Motor neuron (in vitro differentiated cells): ENCODE results near the gene TXNL4A. TPM values are rescaled to one million over a fixed set of nuclear protein-coding genes. Genes with fewer than 3 reads are reported as not detected.

Source experiments
- ATAC-seq, 8 experiments: fragments of 200-7000 bp; cut with Tn5 transposase; replicated peaks in 6 of 8; 2 replicates each; pipeline ENCODE4 v1.8.0; 2021; ENCODE audit warnings: mild to moderate bottlenecking in 8 of 8, moderate library complexity in 8 of 8
- H3K27ac ChIP-seq, 2 donors: fragments of 250-450 bp; sonication (Bioruptor Pico); 2 replicates each; pipeline ENCODE4 v1.9.0; 2021; ENCODE audit warnings: antibody characterized with exemption in 2 of 2, mild to moderate bottlenecking in 2 of 2, moderate library complexity in 1 of 2
- H3K4me1 ChIP-seq, 2 donors: fragments of 250-450 bp; sonication (Bioruptor Pico); replicated peaks in 1 of 2; 2 replicates each; pipeline ENCODE4 v1.6.1; 2021; ENCODE audit warnings: antibody characterized with exemption in 2 of 2, mild to moderate bottlenecking in 2 of 2, moderate library complexity in 1 of 2
- H3K4me3 ChIP-seq, 5 donors: fragments of 250-450 bp; sonication (Bioruptor Pico); 2 replicates each; pipeline ENCODE4 v1.9.0; 2021; ENCODE audit warnings: antibody characterized with exemption in 5 of 5, mild to moderate bottlenecking in 5 of 5, moderate library complexity in 4 of 5
- WGBS, 10 experiments: fragments of 450-650 bp; shearing (Covaris generic); methylation state at CpG; one replicate each; pipeline ENCODE4 v1.0.0; 2022; 5-methylcytosine and 5-hydroxymethylcytosine counted together
- in situ Hi-C, 9 experiments: fragments of 400-800 bp; cut with MboI; loops; one replicate each; pipeline ENCODE4 v1.15.0; 2021; ENCODE audit warnings: low sequenced_read_pairs in 9 of 9, low pct_unique_long_range_greater_than_20kb in 2 of 9; ENCODE audit not compliant: unreplicated experiment in 9 of 9
- total RNA-seq, 8 experiments: library from RNA; unstranded; fragments of 300-600 nt; gene quantifications; 2 replicates each; pipeline versions ENCODE4 v1.2.3 to v1.2.4, GENCODE V29; 2022

TXNL4A gene
- total RNA-seq, 8 experiments from 2014 or later, result 96.6 to 174 (median 126) TPM

DNA sequence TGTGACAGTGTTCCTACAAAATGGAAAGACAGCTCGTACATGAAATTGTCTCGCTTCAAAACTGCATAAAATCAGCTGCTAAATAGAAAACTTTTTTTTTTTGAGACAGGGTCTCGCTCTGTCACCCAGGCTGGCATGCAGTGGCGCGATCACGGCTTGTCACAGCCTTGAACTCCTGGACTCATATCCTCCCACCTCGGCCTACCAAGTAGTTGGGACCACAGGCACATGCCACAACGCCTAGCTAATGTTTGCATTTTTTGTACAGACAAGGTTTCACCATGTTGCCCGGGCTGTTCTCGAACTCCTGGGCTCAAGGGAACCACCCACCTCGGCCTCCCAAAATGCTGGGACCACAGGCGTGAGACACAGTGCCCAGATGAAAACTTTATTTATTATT lies 3.2 kb downstream of the TXNL4A start:
- Histone ChIP-seq H3K4me3 (no peak overlapping the region), H3K27ac (no peak overlapping the region), H3K4me1 (peaks cover 15 to 24% of the 10 kb centered on the region in 2 donors)
- ATAC-seq, result no peak
- in situ Hi-C loops, result no loop called here
- 85 to 95% (median 93%) methylated on average over 3 to 12 of the region's 12 CpGs; no CpG with 5 or more reads in 1 of the 10 experiments for WGBS, 10 experiments

DNA sequence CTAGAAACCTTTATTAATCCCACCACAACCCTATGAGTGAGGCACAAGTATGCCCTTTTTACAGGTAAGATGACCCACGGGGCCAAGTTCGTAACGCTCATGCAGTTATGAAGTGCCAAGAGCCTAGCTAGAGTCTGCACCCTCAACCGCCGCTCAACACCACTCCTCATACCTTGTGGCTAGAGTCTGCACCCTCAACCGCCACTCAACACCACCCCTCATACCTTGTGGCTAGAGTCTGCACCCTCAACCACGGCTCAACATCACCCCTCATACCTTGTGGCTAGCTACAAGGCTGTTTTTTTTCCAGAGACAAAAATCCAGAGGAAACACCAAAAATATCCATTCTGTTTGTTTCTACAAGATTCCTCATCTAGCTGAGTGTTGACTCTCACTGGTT lies 4.6 kb downstream of the TXNL4A start:
- H3K4me1 ChIP-seq, result peaks cover 10 to 17% of the 10 kb centered on the region in 2 donors
- no peak for ATAC-seq
- H3K4me3 ChIP-seq, result no peak overlapping the region
- WGBS, 10 experiments, result 94 to 100% (median 100%) methylated on average over 1 to 7 of the region's 7 CpGs; no CpG with 5 or more reads in 2 of the 10 experiments
- in situ Hi-C loops, result no loop called here
- H3K27ac ChIP-seq, result no peak overlapping the region

DNA sequence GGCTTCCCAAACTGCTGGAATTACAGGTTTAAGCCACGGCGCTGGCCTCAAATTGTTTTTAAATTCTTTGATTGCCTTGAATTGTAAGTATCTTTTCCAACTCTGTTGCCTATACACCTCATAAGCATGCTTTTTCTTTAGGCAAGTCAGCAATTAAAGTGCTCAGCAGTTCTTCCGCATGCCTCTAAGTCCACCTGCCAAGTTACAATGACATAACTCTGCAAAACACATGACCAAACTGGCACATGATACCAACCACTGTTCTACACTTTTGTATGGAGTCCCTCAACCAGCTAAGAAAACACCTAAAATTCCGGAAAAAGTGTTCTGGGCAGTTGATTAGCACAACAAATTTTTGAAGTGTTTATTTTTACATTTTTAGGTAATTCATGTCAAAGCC lies 5.1 kb downstream of the TXNL4A start:
- no peak overlapping the region for H3K4me3 ChIP-seq
- peaks cover 10 to 17% of the 10 kb centered on the region in 2 donors for H3K4me1 ChIP-seq
- H3K27ac ChIP-seq, result no peak overlapping the region
- 70 to 100% (median 96%) methylated on average over 1 to 4 of the region's 4 CpGs; no CpG with 5 or more reads in 1 of the 10 experiments for WGBS, 10 experiments
- ATAC-seq, result no peak
- in situ Hi-C loops, result no loop called here

DNA sequence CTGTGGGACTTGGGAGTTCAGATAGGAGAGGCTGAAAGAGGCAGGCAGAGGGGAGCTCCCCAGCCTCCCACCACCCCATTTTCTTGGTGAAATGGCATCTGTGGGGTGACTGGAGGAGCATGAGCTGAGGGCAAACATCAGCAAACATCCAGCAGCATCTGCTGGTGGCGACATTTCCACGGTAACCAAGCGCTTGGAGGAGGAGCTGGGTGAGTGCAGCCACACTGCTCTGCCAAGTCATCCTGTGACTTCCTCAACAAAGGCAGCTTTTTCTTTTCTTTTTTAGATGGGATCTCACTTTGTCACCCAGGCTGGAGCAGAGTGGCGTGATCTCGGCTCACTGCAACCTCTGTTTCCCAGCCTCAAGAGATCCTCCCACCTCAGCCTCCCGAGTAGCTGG lies 5.6 kb downstream of the TXNL4A start:
- H3K4me1 ChIP-seq, result peaks cover 10 to 17% of the 10 kb centered on the region in 2 donors
- H3K4me3 ChIP-seq, result no peak overlapping the region
- peak in 7 of 8 experiments; percentile 9 to 80 (median 69) for ATAC-seq
- no peak overlapping the region for H3K27ac ChIP-seq
- in situ Hi-C loops, result no loop called here
- 79 to 92% (median 86%) methylated on average over 1 to 6 of the region's 6 CpGs; no CpG with 5 or more reads in 4 of the 10 experiments for WGBS, 10 experiments

DNA sequence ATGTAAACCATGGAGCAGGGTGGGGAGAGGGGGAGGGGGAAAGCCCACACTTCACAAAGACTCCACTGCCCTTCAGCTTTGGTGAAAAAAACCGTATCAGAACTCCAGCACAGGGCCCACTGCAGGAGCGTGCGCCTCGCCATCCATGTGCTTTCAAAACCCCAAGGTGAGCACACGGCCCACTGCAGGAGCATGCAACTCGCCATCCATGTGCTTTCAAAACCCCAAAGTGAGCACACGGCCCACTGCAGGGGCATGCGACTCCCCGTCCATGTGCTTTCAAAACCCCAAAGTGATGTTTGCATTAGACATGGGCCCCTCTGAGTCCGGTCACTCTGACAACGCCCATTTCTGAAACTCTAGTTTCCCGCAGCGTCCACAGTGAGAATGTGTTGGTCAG lies 7.8 kb downstream of the TXNL4A start:
- H3K4me1 ChIP-seq, result peaks cover 0 to 9% of the 10 kb centered on the region in 2 donors
- in situ Hi-C loops, result no loop called here
- H3K27ac ChIP-seq, result no peak overlapping the region
- no peak overlapping the region for H3K4me3 ChIP-seq
- peak in 1 of 8 experiments; percentile 41 for ATAC-seq
- WGBS, 10 experiments, result 79 to 100% (median 86%) methylated on average over 2 of the region's 13 CpGs; no CpG with 5 or more reads in 5 of the 10 experiments

DNA sequence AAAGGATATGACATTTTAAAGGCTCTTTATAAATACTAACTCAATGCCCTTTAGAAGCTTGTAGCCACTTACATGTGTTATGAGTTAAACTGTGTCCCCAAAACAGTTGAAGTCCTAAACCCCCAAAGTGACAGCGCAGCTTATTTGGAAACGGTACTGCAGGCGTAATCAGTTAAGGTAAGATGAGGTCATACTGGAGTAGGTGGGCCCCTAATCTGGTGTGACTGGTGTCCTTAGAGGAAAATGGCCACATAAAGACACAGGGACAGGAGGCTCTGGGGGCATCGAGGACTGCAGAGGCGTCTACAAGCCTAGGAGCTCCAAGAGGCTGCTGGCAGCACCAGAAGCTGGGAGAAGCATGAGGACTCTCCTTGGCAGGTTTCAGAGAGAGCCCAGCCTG lies 8.5 kb downstream of the TXNL4A start:
- 85 to 100% (median 100%) methylated on average over 2 to 5 of the region's 5 CpGs; no CpG with 5 or more reads in 3 of the 10 experiments for WGBS, 10 experiments
- ATAC-seq, result no peak
- no peak overlapping the region for H3K27ac ChIP-seq
- H3K4me3 ChIP-seq, result no peak overlapping the region
- in situ Hi-C loops, result no loop called here
- H3K4me1 ChIP-seq, result peaks cover 0 to 9% of the 10 kb centered on the region in 2 donors

DNA sequence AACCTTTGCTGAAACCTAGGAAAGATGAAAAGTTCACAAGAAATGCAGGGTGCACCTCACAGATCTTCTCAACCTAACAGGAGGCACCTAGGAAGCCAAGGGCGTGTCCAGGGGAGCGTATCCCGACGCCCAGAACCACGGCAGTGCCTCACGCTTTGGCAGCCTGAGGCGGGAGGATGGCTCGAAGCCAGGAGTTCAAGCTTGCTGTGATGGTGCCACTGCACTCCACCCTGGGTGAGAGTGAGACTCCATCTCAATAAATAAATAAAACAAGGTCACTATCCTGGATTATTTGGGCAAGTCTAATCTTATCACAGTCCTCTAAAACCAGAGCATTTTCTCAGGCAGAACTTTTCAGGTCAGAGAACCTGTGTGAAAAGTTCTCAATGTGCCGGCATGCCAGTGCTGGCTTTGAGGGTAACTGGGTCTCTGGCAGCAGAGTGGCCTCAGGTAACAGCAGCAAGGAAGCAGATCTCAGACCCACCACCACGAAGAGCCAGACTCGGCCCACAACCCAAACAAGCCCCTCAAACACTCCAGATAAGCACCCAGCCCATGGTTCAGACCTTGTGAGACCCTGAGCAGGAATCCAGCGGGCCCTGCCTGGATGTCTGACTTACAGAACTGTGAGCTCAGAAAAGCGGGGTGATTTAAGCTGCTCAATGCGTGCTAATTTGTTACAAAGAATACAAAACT lies 12.2 kb downstream of the TXNL4A start:
- Histone ChIP-seq H3K4me3 (no peak overlapping the region), H3K27ac (no peak overlapping the region), H3K4me1 (peaks cover 0 to 4% of the 10 kb centered on the region in 2 donors)
- 47 to 100% (median 97%) methylated on average over 2 to 12 of the region's 14 CpGs; no CpG with 5 or more reads in 2 of the 10 experiments for WGBS, 10 experiments
- in situ Hi-C loops, result no loop called here
- peak in 3 of 8 experiments; percentile 34 to 60 (median 57) for ATAC-seq

DNA sequence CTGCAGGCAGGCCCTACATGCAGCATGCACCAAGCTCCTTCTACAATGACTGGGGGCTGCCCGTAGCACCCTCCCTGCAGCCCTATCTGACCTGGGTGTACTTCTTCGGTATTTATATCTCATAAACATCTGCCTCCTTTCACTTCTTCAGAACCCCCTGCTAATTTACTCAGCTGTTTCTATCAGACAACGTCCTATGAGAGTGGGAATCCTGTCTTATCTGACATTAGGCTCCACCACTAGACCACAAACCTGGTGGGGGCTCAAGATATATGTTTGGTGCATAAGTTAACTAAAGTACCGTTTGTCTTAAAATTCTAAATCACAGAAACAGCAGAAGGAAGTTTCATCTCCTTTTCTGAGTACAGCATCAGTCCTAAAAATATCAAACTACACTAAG lies 13.3 kb downstream of the TXNL4A start:
- 60 to 100% (median 100%) methylated on average over 1 to 4 of the region's 4 CpGs; no CpG with 5 or more reads in 3 of the 10 experiments for WGBS, 10 experiments
- no peak for ATAC-seq
- in situ Hi-C loops, result no loop called here
- no peaks in the 10 kb centered on the region for H3K4me1 ChIP-seq
- no peak overlapping the region for H3K27ac ChIP-seq
- no peak overlapping the region for H3K4me3 ChIP-seq

DNA sequence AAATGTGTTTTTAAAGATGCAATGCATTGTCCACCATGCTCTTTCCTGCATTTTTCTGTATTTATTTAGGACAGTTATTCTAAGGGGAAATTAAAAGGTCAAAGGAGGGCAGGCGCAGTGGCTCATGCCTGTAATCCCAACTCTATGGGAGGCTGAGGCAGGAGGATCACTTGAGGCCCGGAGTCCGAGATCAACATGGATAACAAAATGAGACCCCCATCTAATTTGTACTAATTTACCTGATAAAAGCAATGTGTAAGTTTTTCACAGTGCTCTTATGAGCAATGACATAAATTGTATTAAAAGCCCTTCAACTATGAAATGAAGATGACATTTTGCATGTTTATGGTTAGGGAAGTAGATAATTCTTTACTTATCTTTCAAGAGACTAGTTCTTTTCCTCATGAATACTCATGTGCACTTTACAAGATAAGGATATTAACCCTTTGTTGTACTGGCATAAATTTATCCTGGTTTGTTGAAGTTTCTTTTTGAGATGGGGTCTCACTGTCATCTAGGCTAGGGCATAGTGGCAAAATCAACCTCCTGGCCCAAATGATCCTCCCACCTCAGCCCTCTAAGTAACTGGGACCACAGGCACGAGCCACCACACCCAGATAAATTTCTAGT lies 14.2 kb downstream of the TXNL4A start:
- Histone ChIP-seq H3K27ac (no peak overlapping the region), H3K4me1 (no peaks in the 10 kb centered on the region), H3K4me3 (no peak overlapping the region)
- no peak for ATAC-seq
- 84 to 100% (median 98%) methylated on average over 2 to 4 of the region's 4 CpGs; no CpG with 5 or more reads in 3 of the 10 experiments for WGBS, 10 experiments
- in situ Hi-C loops, result no loop called here

DNA sequence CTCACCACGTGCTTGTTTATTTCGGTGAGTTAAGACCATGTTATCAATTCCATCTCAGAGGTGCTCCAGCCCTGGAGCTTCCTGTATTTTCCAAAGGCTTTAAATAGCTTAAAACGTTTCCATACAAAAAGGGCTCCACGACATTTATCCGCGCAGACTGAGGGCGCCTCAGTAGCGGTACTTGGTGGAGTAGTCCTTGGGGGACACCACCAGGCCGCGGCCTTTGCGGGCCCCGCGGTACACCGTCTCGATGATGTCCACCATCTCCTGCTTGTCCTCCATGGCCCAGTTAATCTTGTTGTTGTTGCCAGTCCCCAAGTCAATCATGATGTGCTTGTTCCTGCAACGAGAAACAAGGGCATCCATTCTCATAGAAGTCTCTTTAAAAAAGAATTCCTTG lies 14.8 kb downstream of the TXNL4A start:
- in situ Hi-C loops, result no loop called here

DNA sequence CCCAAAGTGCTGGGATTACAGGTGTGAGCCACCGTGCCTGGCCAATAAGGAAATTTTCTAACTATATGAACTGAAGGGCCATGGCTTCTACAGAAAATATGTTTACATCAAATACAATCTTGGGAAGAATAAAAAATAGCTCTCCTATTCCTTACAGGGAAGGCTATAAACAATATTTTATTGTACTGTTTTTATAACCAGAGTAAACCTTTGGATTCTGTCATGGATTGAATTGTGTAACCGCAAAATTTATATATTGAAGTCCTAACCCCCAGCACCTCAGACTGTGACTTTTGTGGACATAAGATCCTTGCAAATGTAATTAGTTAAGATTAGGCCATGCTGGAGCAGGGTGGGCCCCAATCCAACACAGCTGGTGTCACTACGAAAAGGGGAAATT lies 15.6 kb downstream of the TXNL4A start:
- WGBS, 10 experiments, result 80 to 100% (median 100%) methylated on average over 1 to 2 of the region's 3 CpGs
- H3K4me1 ChIP-seq, result no peaks in the 10 kb centered on the region
- no peak overlapping the region for H3K27ac ChIP-seq
- in situ Hi-C loops, result no loop called here
- no peak for ATAC-seq
- no peak overlapping the region for H3K4me3 ChIP-seq

More for the DNA sequence above, 14.8 kb downstream of the TXNL4A start:
- H3K27ac ChIP-seq, result no peak overlapping the region
- H3K4me3 ChIP-seq, result no peak overlapping the region
- no peak for ATAC-seq
- 84 to 98% (median 94%) methylated on average over 7 to 10 of the region's 16 CpGs; no CpG with 5 or more reads in 5 of the 10 experiments for WGBS, 10 experiments
- H3K4me1 ChIP-seq, result no peaks in the 10 kb centered on the region

DNA sequence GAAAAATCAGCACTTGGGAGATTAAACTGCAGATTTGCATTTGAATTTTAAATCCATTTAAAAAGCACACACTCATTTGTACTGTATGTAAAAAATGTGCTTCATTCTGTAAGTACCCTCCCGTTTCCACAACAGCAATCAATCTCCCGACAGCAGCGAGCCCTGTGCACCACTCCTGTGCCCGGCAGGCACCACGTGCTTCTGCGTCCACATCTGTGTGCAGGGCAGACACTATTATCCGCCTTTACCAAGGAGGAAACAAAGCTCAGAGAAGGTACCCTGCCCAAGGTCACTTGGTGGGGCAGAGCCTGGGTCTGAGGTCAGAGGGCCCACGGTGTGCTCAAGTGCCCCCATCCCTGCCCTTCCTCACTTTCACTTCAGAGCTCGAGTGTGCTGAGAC lies 16.4 kb downstream of the TXNL4A start:
- 77 to 100% (median 87%) methylated on average over 1 to 7 of the region's 9 CpGs; no CpG with 5 or more reads in 5 of the 10 experiments for WGBS, 10 experiments
- in situ Hi-C loops, result no loop called here
- Histone ChIP-seq H3K4me1 (no peaks in the 10 kb centered on the region), H3K27ac (no peak overlapping the region), H3K4me3 (no peak overlapping the region)
- ATAC-seq, result peak in 1 of 8 experiments; percentile 71

DNA sequence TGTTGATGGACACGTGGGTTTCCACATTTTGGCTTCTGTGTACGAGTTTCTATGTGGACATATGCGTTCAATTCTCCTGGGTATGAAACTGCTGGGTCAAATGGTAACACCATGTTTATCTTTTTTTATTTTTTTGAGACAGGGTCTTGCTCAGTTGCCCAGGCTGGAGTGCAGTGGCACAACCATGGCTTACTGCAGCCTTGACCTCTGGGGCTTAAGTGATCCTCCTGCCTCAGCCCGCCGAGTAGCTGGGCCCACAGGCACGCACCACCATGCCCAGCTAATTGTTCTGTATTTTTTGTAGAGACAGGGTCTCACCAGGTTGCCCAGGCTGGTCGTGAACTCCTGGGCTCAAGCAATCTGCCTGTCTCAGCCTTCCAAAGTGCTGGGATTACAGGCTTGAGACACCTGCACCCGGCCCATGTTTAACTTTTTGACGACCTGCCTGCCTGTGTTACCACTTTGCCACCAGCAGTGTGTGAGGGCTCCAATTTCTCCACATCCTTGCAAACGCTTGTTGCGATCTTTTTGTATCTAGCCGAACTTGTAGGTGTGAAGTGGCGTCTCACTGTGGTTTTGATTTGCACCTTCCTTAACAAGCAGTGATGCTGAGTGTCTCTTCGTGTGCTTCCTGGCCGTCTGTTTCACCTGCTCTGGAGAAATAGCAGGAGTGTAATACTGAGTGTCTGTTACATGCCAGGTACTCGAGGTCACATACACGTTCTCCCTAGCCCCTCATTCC lies 17.0 kb downstream of the TXNL4A start:
- H3K4me3 ChIP-seq, result no peak overlapping the region
- 83 to 100% (median 93%) methylated on average over 2 to 15 of the region's 17 CpGs; no CpG with 5 or more reads in 1 of the 10 experiments for WGBS, 10 experiments
- ATAC-seq, result peak in 1 of 8 experiments; percentile 3
- H3K4me1 ChIP-seq, result no peaks in the 10 kb centered on the region
- in situ Hi-C loops, result no loop called here
- H3K27ac ChIP-seq, result no peak overlapping the region
